WI38 (cell line): ENCODE measurements around the gene MTARC1.

Experiments used
- H3K4me3 ChIP-seq: 2 replicates; pipeline ENCODE4 v1.5.1; 2011; ENCODE audit warnings: low read depth, mild to moderate bottlenecking, control low read depth, low read length
- TF ChIP-seq, protein P1 (sequence below): IDR thresholded peaks from 2 replicates; pipeline ENCODE4 v1.5.1; 2012; ENCODE audit warnings: low read depth, mild to moderate bottlenecking, control low read depth, low read length

MTARC1 gene

GRCh38 chr1:220748089-220748934 is 38.4 kb upstream of the MTARC1 start, which contains the start of gene MTARC2:
Gene MTARC2, plus strand, starts transcription at chr1:220748322. Its CDS starts 210 bp downstream, at chr1:220748532.
- TF ChIP-seq, protein P1, sequence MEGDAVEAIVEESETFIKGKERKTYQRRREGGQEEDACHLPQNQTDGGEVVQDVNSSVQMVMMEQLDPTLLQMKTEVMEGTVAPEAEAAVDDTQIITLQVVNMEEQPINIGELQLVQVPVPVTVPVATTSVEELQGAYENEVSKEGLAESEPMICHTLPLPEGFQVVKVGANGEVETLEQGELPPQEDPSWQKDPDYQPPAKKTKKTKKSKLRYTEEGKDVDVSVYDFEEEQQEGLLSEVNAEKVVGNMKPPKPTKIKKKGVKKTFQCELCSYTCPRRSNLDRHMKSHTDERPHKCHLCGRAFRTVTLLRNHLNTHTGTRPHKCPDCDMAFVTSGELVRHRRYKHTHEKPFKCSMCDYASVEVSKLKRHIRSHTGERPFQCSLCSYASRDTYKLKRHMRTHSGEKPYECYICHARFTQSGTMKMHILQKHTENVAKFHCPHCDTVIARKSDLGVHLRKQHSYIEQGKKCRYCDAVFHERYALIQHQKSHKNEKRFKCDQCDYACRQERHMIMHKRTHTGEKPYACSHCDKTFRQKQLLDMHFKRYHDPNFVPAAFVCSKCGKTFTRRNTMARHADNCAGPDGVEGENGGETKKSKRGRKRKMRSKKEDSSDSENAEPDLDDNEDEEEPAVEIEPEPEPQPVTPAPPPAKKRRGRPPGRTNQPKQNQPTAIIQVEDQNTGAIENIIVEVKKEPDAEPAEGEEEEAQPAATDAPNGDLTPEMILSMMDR: no peak
- H3K4me3 ChIP-seq: peak within 1 kb of the TSS; percentile 63

GRCh38 chr1:220748936-220749335 is 37.8 kb upstream of the MTARC1 start:
- TF ChIP-seq, protein P1: no peak
- H3K4me3 ChIP-seq: peak overlapping the region; percentile 63

DNA sequence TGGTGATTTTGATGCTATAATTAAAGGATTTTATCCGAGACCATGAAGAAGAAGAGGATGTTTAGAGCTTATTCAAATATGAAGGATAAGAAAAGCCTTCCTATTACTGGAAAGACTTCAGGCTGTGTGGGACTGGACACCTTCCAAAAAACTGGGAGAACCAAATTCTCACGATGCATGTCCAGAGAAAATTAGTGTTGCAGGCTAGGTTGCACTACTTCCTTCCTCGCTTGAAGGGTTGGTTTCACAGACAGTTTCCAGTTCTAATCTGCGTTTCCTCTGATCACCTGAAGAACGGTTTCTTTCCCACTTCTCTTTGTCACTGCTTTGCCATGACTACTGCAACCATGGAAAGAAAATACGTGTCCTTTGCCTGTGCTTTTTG is 36.6 kb upstream of the MTARC1 start:
- no peak overlapping the region for H3K4me3 ChIP-seq
- TF ChIP-seq, protein P1: no peak

- TF ChIP-seq, protein P1: no peak
- H3K4me3 ChIP-seq: no peak overlapping the region
Measured at GRCh38 chr1:220751111-220751510, 35.6 kb upstream of the MTARC1 start.

DNA sequence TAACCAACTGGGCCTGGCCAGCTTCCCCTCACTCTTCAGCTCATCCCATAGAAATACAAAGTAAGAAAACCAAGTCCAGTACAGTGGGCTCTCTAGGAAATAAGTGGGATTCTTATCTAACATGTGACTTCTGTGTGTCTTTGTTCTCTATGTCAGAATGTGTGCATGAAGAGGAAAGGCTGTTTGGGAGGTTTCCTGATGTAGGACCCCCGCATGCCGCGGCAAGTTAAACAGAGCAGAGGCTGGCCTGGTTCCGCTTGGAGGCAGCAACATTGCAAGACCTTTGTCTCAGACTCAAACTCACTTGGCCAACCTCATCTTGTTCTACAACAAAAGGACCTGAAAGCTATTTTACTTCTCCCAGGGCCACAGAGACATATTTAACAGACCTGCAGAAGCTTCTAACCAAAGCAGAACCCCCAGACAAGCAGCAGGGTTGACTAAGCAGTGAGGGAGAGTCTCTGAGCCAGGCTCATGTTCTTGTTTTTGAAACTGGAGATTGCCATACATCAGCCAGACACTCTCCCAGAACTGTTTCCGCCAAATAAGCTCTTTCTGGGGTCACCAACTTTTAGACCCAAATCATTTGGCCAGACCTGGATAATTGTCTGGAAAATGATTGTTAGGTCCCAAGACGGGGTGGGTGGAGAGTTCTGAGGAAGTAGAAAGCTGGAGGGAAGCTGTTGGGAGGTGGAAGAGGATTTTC is 32.3 kb upstream of the MTARC1 start:
- TF ChIP-seq, protein P1: no peak
- H3K4me3 ChIP-seq: no peak overlapping the region

DNA sequence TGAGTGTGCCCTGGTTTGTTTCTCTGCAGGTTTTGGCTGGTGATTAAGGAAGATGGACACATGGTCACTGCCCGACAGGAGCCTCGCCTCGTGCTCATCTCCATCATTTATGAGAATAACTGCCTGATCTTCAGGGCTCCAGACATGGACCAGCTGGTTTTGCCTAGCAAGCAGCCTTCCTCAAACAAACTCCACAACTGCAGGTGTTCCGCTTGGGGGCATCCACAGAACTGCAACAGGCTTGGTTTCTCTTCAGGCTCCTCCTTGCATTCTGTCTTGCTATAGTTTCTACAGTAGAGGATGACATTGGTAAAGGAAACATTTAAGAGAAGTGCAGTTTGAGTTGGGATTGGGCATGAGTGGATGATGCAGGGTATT is 31.8 kb upstream of the MTARC1 start:
- H3K4me3 ChIP-seq: no peak overlapping the region
- TF ChIP-seq, protein P1: no peak

GRCh38 chr1:220755309-220755708 is 31.4 kb upstream of the MTARC1 start:
- TF ChIP-seq, protein P1: no peak
- H3K4me3 ChIP-seq: no peak overlapping the region
